ENCODE results near the gene ATG16L1. TPM values are rescaled to one million over a fixed set of nuclear protein-coding genes. Genes with fewer than 3 reads are reported as not detected.

The ATG16L1 gene
- total and polyA plus RNA-seq, 7 donors, result 16.2 to 37.3 (median 19.6) TPM

DNA sequence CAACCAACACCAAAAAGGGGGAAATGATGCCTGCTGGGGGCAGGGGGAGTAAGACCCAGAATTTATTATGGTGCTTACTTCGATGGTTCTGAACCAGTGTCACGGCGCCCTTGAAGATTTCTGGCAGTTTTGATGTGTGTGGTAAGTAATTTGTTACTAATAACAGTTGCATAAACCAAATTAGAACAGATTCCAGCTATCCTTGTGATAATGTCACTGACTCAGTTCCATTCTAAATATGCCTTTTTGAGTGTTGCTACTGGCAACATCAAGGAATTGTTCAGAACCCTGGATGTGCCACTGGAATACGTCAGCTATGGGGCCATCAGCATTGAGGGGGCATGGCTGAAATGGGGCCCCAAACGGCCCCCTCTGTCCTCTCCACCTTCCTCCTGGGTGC, 67.8 kb downstream of the ATG16L1 start:
- TF ChIP-seq POLR2A (IDR thresholded peaks at IDR 0.05) (no peak), EP300 (IDR thresholded peaks at IDR 0.05) (no peak), POLR2AphosphoS5 (IDR thresholded peaks at IDR 0.05) (no peak)
- TF ChIP-seq, protein P1, sequence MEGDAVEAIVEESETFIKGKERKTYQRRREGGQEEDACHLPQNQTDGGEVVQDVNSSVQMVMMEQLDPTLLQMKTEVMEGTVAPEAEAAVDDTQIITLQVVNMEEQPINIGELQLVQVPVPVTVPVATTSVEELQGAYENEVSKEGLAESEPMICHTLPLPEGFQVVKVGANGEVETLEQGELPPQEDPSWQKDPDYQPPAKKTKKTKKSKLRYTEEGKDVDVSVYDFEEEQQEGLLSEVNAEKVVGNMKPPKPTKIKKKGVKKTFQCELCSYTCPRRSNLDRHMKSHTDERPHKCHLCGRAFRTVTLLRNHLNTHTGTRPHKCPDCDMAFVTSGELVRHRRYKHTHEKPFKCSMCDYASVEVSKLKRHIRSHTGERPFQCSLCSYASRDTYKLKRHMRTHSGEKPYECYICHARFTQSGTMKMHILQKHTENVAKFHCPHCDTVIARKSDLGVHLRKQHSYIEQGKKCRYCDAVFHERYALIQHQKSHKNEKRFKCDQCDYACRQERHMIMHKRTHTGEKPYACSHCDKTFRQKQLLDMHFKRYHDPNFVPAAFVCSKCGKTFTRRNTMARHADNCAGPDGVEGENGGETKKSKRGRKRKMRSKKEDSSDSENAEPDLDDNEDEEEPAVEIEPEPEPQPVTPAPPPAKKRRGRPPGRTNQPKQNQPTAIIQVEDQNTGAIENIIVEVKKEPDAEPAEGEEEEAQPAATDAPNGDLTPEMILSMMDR (IDR thresholded peaks at IDR 0.05), result no peak
- no peaks in the 10 kb centered on the region for H3K27me3 ChIP-seq
- intact Hi-C loops (cut with DNase I), result no loop called here
- DNase-seq, result no peak
- no peaks in the 10 kb centered on the region for H3K36me3 ChIP-seq
- H3K4me3 ChIP-seq, result no peak overlapping the region
- no peaks in the 10 kb centered on the region for H3K4me1 ChIP-seq
- H3K9me3 ChIP-seq, result peaks cover 0 to 2% (median 0%) of the 10 kb centered on the region in 4 donors
- H3K27ac ChIP-seq, result no peak overlapping the region
- WGBS, 2 donors, result 78 to 84% methylated on average over 5 of the region's 5 CpGs

DNA sequence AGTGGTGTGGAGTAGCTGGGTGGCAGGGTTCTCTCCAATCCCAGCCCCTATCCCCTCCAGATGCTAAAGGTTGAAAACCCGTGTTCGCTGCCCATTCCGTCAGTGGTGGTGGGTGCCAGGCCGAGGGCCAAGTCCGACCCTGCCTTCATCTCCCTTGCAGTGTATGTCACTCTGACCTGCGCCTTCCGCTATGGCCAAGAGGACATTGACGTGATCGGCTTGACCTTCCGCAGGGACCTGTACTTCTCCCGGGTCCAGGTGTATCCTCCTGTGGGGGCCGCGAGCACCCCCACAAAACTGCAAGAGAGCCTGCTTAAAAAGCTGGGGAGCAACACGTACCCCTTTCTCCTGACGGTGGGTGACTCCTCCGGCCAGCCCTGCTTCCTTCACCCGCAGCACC, 69.0 kb downstream of the ATG16L1 start:
- H3K9me3 ChIP-seq, result peaks cover 0 to 2% (median 0%) of the 10 kb centered on the region in 4 donors
- no peaks in the 10 kb centered on the region for H3K36me3 ChIP-seq
- TF ChIP-seq POLR2AphosphoS5 (IDR thresholded peaks at IDR 0.05), result no peak
- H3K4me3 ChIP-seq, result no peak overlapping the region
- DNase-seq, result no peak
- H3K27ac ChIP-seq, result no peak overlapping the region
- WGBS, 2 donors, result 95% methylated on average over 17 of the region's 17 CpGs
- intact Hi-C loops (cut with DNase I), result no loop called here
- H3K4me1 ChIP-seq, result no peaks in the 10 kb centered on the region
- no peaks in the 10 kb centered on the region for H3K27me3 ChIP-seq

DNA sequence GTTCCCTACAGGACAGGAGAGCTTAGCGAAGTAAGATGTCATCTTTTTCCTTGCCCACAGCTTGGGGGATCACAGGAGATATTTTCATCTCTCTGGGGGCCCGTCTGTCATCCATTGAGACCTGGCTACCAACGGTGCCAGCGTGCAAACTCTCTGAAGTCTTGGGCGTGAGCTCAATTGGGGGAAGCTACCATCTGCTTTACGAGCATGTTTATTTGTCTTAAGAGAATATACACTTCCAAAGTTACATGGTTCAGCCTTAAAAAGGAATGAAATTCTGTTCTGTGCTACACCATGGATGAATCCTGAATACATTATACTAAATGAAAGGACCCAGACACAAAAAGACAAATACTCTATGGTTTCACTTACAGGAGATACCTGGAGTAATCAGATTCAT, 69.7 kb downstream of the ATG16L1 start:
- intact Hi-C loops (cut with DNase I), result no loop called here
- DNase-seq, result no peak
- Histone ChIP-seq H3K9me3 (peaks cover 0 to 2% (median 0%) of the 10 kb centered on the region in 4 donors), H3K4me3 (no peak overlapping the region), H3K4me1 (no peaks in the 10 kb centered on the region), H3K36me3 (no peaks in the 10 kb centered on the region), H3K27ac (no peak overlapping the region), H3K27me3 (no peaks in the 10 kb centered on the region)
- no peak for TF ChIP-seq POLR2A (IDR thresholded peaks at IDR 0.05)
- TF ChIP-seq EP300 (IDR thresholded peaks at IDR 0.05), result no peak
- no peak for TF ChIP-seq POLR2AphosphoS5 (IDR thresholded peaks at IDR 0.05)
- TF ChIP-seq, protein P1 (IDR thresholded peaks at IDR 0.05), result no peak
- WGBS, 2 donors, result 31 to 65% methylated on average over 6 of the region's 6 CpGs

DNA sequence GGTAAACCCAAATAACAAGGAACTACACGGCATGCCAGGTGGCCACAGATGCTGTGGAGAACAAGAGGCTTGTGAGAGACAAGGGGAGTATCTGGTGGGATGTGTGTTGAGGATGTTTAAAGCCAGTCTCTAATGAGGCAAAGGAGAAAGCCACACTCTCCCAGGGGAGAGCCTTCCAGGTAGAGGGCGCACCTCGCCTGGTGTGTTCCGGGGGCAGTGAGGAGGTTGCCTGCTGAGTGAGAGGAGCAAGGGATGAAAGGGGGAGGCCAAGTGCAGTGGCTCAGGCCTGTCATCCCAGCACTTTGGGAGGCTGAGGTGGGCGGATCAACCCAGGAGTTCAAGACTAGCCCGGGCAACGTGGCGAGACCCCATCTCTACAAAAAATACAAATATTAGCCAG, 72.4 kb downstream of the ATG16L1 start:
- TF ChIP-seq EP300 (IDR thresholded peaks at IDR 0.05), result no peak
- TF ChIP-seq, protein P1 (IDR thresholded peaks at IDR 0.05), result no peak
- TF ChIP-seq POLR2AphosphoS5 (IDR thresholded peaks at IDR 0.05), result no peak
- TF ChIP-seq POLR2A (IDR thresholded peaks at IDR 0.05), result no peak

DNA sequence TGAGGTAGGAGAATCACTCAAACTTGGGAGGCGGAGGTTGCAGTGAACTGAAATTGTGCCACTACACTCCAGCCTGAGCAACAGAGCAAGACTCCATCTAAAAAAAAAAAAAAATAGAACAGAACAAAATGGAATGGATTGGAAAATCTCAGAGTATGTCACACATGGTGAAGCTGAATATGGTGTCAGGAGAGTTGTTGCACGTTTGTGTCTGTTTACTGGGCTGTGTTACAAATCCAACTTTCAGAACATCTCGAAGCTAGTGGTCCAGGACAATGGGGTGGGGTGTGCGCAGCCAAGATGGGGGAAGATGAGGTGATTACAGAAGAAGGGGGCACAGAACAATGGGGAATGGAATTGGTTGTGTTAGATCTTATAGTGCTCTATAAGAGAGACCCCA, 73.8 kb downstream of the ATG16L1 start:
- no peak for TF ChIP-seq EP300 (IDR thresholded peaks at IDR 0.05)
- TF ChIP-seq POLR2A (IDR thresholded peaks at IDR 0.05), result no peak
- TF ChIP-seq, protein P1 (IDR thresholded peaks at IDR 0.05), result no peak
- TF ChIP-seq POLR2AphosphoS5 (IDR thresholded peaks at IDR 0.05), result no peak
- Histone ChIP-seq H3K36me3 (no peaks in the 10 kb centered on the region), H3K27ac (no peak overlapping the region), H3K4me1 (no peaks in the 10 kb centered on the region), H3K9me3 (no peaks in the 10 kb centered on the region), H3K27me3 (no peaks in the 10 kb centered on the region), H3K4me3 (no peak overlapping the region)
- 71 to 74% methylated on average over 4 of the region's 4 CpGs for WGBS, 2 donors
- no peak for DNase-seq
- intact Hi-C loops (cut with DNase I), result no loop called here

More for the DNA sequence above, 72.4 kb downstream of the ATG16L1 start:
- Histone ChIP-seq H3K27me3 (no peaks in the 10 kb centered on the region), H3K27ac (no peak overlapping the region), H3K4me1 (no peaks in the 10 kb centered on the region), H3K4me3 (no peak overlapping the region), H3K9me3 (no peaks in the 10 kb centered on the region), H3K36me3 (no peaks in the 10 kb centered on the region)
- DNase-seq, result no peak
- WGBS, 2 donors, result 91 to 92% methylated on average over 8 of the region's 8 CpGs
- intact Hi-C loops (cut with DNase I), result no loop called here
